NCI-H1417 treated with DMSO at 0.1 percent for 48 hours (cell line): Measurements from ENCODE around the gene LDB3.

Source experiments
- DNase-seq: peaks from one replicate; lab custom pipeline; 2025; lab: John Stamatoyannopoulos, UW

LDB3 gene

DNA sequence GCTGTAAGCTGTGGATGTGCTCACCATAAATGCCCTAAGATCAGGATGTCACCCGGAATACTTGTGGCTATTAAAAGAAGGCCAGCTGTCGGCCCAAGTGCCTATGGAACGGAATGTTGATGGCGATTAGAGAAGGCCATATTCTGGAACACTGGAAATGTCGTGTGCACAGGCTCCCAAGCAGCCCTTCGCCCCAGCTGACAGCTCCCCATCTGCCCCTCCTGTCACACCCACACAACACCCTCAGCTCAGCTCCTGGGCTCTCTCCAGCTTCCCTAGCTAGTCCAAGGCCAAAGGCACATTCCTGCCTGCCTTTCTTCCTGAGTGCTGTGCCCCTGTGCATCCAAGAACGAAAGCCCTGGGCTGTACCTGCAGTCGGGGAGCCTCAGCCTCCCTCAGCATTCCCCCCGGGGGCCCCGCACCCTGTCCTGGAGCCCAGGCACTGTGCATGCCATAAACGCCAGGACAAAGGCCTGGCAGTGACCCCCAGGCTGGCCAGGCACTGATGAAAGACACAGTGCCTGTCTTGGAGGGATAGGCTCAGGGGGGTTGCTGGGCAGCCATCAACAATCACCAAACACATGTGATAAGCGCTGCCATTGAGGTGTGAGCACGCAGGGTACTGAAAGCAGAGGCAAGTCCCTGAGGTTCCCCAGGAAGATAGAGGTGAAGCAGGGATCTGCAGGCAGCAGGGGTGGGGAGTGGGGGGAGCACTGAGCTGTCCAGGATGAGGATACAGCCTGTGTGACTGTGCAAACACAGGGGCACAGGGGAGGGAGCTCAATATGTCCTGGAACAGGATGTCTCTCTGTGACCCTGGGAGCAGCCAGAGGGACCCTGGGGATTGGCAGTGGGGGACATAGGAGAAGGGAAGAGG is 3.7 kb upstream of the LDB3 start:
- DNase-seq, result no peak

DNA sequence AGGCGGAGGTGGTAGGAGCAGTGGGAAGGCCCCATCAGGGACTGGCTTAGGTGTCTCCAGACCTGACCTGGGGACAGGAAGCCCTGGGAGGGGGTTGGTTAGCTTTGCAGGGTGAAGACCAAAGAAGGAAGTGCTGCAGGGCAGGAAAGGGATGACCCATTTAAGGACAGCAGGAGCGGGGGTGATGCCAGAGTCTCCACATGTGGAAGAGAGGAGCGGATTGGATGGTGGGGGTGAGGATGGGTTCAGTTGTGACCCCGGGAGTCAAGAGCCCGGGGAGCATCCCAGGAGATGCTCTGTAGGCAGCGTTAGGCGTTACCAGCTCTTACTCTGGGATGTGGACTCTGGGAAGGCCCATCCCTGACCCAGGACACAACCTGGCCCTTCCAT is 3.1 kb upstream of the LDB3 start:
- DNase-seq, result no peak

DNA sequence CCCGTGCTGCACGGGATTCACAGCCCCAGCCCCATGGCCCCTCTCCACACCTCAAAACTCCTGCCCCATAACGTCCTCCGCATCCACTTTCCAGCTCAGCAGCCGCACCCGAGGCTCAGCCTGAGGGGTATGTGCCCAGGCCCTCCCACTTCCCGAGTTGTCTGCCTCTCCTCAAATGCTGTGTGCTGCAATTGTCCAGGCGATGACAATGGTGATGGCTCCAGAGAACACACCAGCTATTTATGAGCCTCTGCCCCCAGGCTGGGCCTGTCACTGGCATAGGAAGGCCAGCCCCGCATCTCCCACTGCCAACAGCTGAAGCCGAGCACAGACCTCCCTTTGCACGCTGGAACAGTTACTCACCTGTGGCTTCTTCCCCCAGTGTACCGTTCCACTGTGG is 2.4 kb upstream of the LDB3 start:
- no peak for DNase-seq

GRCh38 chr10:86666538-86666937 is 1.8 kb upstream of the LDB3 start:
- DNase-seq, result no peak

DNA sequence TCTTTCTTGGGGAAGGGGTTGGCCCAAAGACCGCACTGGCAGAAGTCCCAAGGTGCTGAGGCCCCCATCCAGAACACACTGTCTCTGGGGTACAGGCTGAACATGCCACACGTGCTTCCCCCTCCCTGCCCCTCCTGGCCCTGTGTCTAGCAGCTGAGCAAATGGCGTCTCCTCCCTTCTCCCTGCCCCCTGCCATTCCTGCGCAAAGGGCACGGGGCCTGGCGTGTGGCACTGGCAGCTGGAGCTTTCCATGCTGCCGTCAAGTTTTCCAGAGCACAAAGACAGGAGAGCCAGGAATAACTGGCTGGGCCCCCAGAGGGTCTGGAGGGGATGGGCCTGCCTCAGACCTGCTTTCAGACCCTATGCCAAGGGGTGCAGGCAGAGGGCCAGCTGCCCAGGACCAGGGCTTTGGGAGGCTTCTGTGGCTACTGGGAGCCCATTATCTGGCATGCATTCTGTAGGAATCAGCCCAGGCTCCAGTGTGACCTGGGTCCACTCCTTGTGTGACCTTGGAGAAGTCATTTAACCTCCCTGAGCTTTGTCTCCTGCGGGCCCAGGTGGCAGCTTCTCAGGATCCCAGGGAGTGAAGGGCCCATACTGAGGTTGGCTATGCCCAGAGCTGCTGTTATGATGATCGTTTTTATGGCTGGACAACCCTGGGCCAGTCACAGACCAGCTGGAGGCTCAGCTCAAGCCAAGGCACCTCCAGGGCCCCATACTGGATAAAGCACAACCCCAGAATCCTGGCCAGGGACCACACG is 710 bp upstream of the LDB3 start:
- DNase-seq, result no peak

DNA sequence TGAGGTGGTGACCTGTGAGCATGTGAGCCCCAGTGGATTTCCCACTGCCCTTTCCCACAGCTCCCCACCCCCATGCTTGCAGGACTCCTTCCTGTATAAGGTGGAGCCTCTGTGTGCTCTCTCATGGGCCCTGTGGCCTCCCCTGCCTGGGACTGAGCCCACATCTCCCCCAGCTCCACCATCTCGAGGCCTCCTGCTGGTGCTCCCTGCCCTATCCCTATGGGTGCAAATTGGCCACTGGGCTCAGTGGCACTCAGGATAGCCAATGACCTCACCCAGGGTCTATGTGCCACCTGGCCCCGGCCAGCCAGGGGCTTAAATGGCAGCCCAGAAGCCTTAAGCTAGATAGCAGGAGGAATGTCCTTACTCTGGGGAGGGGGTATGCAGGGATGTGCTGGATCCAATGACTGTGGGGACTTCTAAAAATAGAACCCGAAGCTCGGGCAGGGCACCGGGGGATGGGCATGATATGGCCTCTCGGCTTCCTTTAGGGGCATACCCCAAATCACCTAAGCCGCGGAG is 2.0 kb downstream of the LDB3 start:
- no peak for DNase-seq

GRCh38 chr10:86670876-86671275 is 2.6 kb downstream of the LDB3 start:
- DNase-seq, result no peak

- no peak for DNase-seq
Observed at GRCh38 chr10:86671419-86671818, 3.1 kb downstream of the LDB3 start.

DNA sequence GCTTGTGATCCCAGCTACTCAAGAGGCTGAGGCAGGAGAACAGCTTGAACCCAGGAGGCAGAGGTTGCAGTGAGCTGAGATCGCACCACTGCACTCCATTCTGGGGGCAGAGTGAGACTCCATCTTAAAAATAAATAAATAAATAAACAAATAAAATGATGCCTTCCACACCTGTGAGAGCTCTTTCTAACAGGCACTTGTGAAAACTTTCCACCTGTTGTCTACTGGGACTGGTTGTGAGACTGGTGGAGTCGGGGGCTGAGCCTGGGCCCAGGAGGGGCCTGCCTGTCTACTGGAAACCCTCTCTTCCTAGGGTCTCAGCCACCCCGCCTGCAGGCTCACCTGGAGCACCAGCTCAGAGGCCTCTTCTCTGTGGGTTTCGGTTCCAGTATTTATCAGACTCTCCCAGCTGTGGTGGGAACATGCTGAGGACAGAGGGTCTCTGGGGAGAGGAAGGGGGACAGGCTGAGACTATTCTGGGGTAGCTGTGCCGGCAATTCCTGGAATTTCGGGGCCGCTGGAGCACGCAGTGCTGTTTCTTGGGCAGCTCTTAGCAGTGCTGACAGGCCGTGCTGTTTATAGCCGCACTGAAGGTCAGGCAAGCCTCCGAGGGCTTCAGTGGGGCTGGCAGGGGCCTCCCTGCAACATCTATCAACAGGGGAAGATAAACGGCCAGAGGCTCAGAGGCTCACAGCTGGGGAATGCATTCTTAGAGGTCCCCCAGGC is 3.8 kb downstream of the LDB3 start:
- no peak for DNase-seq

- DNase-seq, result no peak
Observed at GRCh38 chr10:86673216-86673826, 5.0 kb downstream of the LDB3 start.

DNA sequence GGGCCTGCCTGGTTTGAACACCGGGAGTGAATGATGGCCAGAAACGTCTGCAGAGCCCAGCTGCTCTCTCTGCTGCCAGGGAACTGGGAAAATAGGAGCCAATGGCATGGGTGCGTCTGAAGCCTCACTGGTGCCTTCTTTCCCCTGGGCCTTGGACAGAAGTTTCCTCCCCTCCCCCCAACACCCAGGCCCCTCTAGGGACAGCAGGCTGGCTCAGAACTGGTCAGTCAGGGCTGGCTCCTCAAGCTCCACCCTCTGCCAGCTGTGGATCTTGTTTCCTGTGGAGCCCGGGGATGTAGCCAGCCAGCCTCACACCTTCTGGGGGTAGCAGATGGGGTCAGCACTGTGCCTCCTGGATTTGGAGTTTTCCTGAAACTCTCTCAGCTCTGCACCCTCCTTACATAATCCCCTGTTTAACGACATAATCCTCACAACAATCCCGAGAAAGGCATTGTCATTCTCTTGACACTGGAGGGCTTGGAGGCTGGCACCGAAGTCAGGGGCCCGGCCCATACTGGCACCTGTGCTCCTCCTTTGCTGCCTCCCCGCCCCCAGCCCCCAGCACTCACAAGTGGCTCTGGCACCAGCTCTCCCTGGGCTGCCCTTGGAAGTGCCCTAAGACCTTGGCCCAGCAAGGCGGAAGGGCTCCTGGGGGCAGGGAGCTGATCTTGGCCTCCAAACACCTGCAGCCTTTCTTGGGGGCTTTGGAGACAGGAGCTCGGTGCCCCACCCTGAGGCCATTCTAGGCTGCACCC is 5.7 kb downstream of the LDB3 start:
- no peak for DNase-seq

GRCh38 chr10:86674912-86675311 is 6.6 kb downstream of the LDB3 start:
- DNase-seq, result no peak

DNA sequence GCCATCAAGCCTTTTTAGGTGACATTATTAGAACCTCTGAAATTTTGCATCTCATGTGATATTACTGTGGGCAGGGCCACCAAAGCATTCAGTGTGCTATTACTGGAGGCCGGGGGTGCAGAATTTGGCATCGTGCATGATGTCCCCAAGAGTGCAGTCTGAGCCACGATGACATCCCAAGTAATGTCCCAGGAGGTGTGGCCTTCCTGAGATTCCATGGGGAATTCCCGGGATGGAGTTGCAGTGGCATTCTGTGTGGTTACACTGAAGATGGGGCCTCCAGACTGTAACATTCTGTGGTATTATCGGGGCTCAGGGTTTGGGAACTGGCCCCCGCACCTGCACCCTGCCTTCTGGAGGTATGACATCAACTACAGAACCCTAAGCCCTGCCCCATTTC is 9.1 kb downstream of the LDB3 start:
- DNase-seq, result no peak

GRCh38 chr10:86678999-86679792 is 10.9 kb downstream of the LDB3 start:
- DNase-seq, result no peak

- no peak for DNase-seq
Observed at GRCh38 chr10:86681047-86681446, 12.7 kb downstream of the LDB3 start.

- DNase-seq, result no peak
Observed at GRCh38 chr10:86681722-86682386, 13.5 kb downstream of the LDB3 start.

- no peak for DNase-seq
Observed at GRCh38 chr10:86682675-86683074, 14.4 kb downstream of the LDB3 start.

- no peak for DNase-seq
Observed at GRCh38 chr10:86684331-86685097, 16.2 kb downstream of the LDB3 start.

GRCh38 chr10:86685416-86685815 is 17.1 kb downstream of the LDB3 start:
- DNase-seq, result no peak
